ENCODE data around the gene TTF1. TPM values are rescaled to one million over a fixed set of nuclear protein-coding genes. Genes with fewer than 3 reads are reported as not detected.

Gene TTF1
- total and polyA plus RNA-seq, 2 of the 13 experiments (the other 11 are each of a cell fraction or from before 2014, with no cell fraction given): 3.4 to 9.8 TPM

GRCh38 chr9:132354637-132355355 lies 51.8 kb downstream of the TTF1 start, which contains the start of gene SETX (continued):
- TF ChIP-seq POGK (CRISPR knock-in tag; conservative IDR thresholded peaks at IDR 0.05): peak; percentile 26
- peak; percentile 82; the same call in 1 of the 2 replicates for TF ChIP-seq EEA1 (CRISPR knock-in tag; IDR thresholded peaks at IDR 0.05; ENCODE audit: borderline replicate concordance)
- TF ChIP-seq KDM1A (CRISPR knock-in tag; IDR thresholded peaks at IDR 0.05): no peak
- TF ChIP-seq AHR (CRISPR knock-in tag; IDR thresholded peaks at IDR 0.05): no peak
- TF ChIP-seq ZNF230 (CRISPR knock-in tag; IDR thresholded peaks at IDR 0.05): no peak
- TF ChIP-seq HES4 (CRISPR knock-in tag; IDR thresholded peaks at IDR 0.05; ENCODE audit: borderline replicate concordance): 0 out of 2 replicates have a peak, but pooled peaks have one; percentile 29
- TF ChIP-seq EZH2 (conservative IDR thresholded peaks at IDR 0.05; ENCODE audit: low read depth, low read length): no peak
- peak; percentile 30; the same call in 1 of the 2 replicates for TF ChIP-seq IKZF5 (CRISPR knock-in tag; IDR thresholded peaks at IDR 0.05)
- peak; percentile 73 for TF ChIP-seq SP2 (CRISPR knock-in tag; IDR thresholded peaks at IDR 0.05)
- TF ChIP-seq KLF15 (CRISPR knock-in tag; IDR thresholded peaks at IDR 0.05; ENCODE audit: borderline replicate concordance): 0 out of 2 replicates have a peak, but pooled peaks have one; percentile 74
- no peak for TF ChIP-seq NCOA1 (CRISPR knock-in tag; IDR thresholded peaks at IDR 0.05)
- TF ChIP-seq ZNF562 (CRISPR knock-in tag; IDR thresholded peaks at IDR 0.05; ENCODE audit: borderline replicate concordance): no peak
- peak; percentile 50; the same call in 1 of the 2 replicates for TF ChIP-seq ZNF329 (CRISPR knock-in tag; IDR thresholded peaks at IDR 0.05; ENCODE audit: low read depth)
- no peak for TF ChIP-seq ZNF570 (CRISPR knock-in tag; IDR thresholded peaks at IDR 0.05; ENCODE audit: borderline replicate concordance)
- 0 out of 2 replicates have a peak, but pooled peaks have one; percentile 41 for TF ChIP-seq CHCHD3 (CRISPR knock-in tag; IDR thresholded peaks at IDR 0.05)
- TF ChIP-seq CHD4 (IDR thresholded peaks at IDR 0.05; ENCODE audit: borderline replicate concordance, low read length): no peak
- peak; percentile 23; the same call in 1 of the 2 replicates for TF ChIP-seq ZNF609 (CRISPR knock-in tag; IDR thresholded peaks at IDR 0.05; ENCODE audit: borderline replicate concordance)
- no peak for TF ChIP-seq PREB (CRISPR knock-in tag; IDR thresholded peaks at IDR 0.05)
- TF ChIP-seq ZNF335 (CRISPR knock-in tag; IDR thresholded peaks at IDR 0.05): 0 out of 2 replicates have a peak, but pooled peaks have one; percentile 61
- 0 out of 2 replicates have a peak, but pooled peaks have one; percentile 33 for TF ChIP-seq ONECUT2 (CRISPR knock-in tag; IDR thresholded peaks at IDR 0.05)
- no peak for TF ChIP-seq ZNF761 (CRISPR knock-in tag; conservative IDR thresholded peaks at IDR 0.05)

All from HepG2 (cell line).